Measurements from ENCODE around the gene MARCHF10. TPM values are rescaled to one million over a fixed set of nuclear protein-coding genes. Genes with fewer than 3 reads are reported as not detected.

Gene MARCHF10
- total and polyA plus RNA-seq, 2 of the 13 experiments (the other 11 are each of a cell fraction or from before 2014, with no cell fraction given) = not detected

GRCh38 chr17:62703776-62704380, 104.2 kb downstream of the MARCHF10 start (continued):
- TF ChIP-seq ZBTB40 (IDR thresholded peaks at IDR 0.05) = no peak
- no peak for TF ChIP-seq ZBTB40 (CRISPR knock-in tag; IDR thresholded peaks at IDR 0.05)
- no peak for TF ChIP-seq FOXM1 (CRISPR knock-in tag; IDR thresholded peaks at IDR 0.05)
- TF ChIP-seq FOXP1 (IDR thresholded peaks at IDR 0.05) = no peak
- TF ChIP-seq FOXP1 (CRISPR knock-in tag; IDR thresholded peaks at IDR 0.05) = no peak
- 0 out of 2 replicates have a peak, but pooled peaks have one; percentile 21 for TF ChIP-seq ZNF343 (CRISPR knock-in tag; IDR thresholded peaks at IDR 0.05)
- TF ChIP-seq PATZ1 (CRISPR knock-in tag; IDR thresholded peaks at IDR 0.05) = peak; percentile 34; the same call in 1 of the 2 replicates
- 0 out of 2 replicates have a peak, but pooled peaks have one; percentile 14 for TF ChIP-seq DMAP1 (CRISPR knock-in tag; IDR thresholded peaks at IDR 0.05)
- TF ChIP-seq TEAD3 (CRISPR knock-in tag; optimal IDR thresholded peaks at IDR 0.05; ENCODE audit: borderline replicate concordance) = peak; percentile 42
- TF ChIP-seq HMG20A (CRISPR knock-in tag; IDR thresholded peaks at IDR 0.05; ENCODE audit: borderline replicate concordance) = no peak
- TF ChIP-seq MYC (CRISPR knock-in tag; IDR thresholded peaks at IDR 0.05; ENCODE audit: borderline replicate concordance) = peak; percentile 49; the same call in 1 of the 2 replicates
- TF ChIP-seq NR0B2 (CRISPR knock-in tag; IDR thresholded peaks at IDR 0.05) = no peak
- TF ChIP-seq MLXIP (CRISPR knock-in tag; IDR thresholded peaks at IDR 0.05; ENCODE audit: borderline replicate concordance) = no peak
